K562 (cell line): ENCODE data around the gene MFF. TPM values are rescaled to one million over a fixed set of nuclear protein-coding genes. Genes with fewer than 3 reads are reported as not detected.

Experiments
- ATAC-seq: fragments of 200-7000 bp; cut with Tn5 transposase; 3 replicates; pipeline ENCODE4 v1.9.1; 2020; ENCODE audit warnings: moderate library complexity
- BruUV-seq: library from RNA; stranded (reverse); fragments of 400-500 nt; replicated peaks from 2 replicates; lab custom pipeline; 2021; lab: Mats Ljungman, UMichigan
- CTCF ChIA-PET: fragments of 300-600 bp; formaldehyde crosslinking; extraction: SDS; loops from one replicate; lab custom pipeline; 2021; ENCODE audit warnings: low intra/inter-chr PET ratio; lab: Yijun Ruan, JAX
- POLR2A ChIA-PET: fragments of 300-600, 350-650 bp; sonication (Branson Sonifier 250); formaldehyde crosslinking; extraction: SDS; loops from one replicate; lab custom pipeline; 2021; ENCODE audit warnings: antibody characterized with exemption, inconsistent platforms; lab: Yijun Ruan, JAX
- DNase-seq, 4 experiments: peaks; one replicate each; pipeline versions ENCODE4 v3.0.0 to v3.0.0-alpha.2; 2011 to 2018; ENCODE audit warnings: low spot score in 3 of 4, mixed read lengths in 3 of 4; ENCODE audit errors: extremely low read depth in 1 of 4
- FAIRE-seq: peaks from 2 replicates; lab custom pipeline; 2011; peaks lifted over from hg19 to GRCh38; lab: Jason Lieb, UNC
- H2AFZ ChIP-seq: 2 replicates; pipeline ENCODE4 v1.6.0; 2011; ENCODE audit warnings: low read depth, low read length, control low read depth, inconsistent platforms
- H3K27ac ChIP-seq: fragments of 200-600 bp; 3 replicates; pipeline ENCODE4 v1.8.0; 2011; ENCODE audit warnings: low read depth, mild to moderate bottlenecking, control low read depth, inconsistent platforms, low read length, moderate library complexity, mixed read lengths; ENCODE audit errors: extremely low read depth
- H3K27me3 ChIP-seq, 2 experiments: fragments of 300-600 bp in 1 of 2; 2 replicates in 1 of 2; 3 replicates in 1 of 2; pipeline versions ENCODE4 v1.6.0 to v1.8.0; 2011; ENCODE audit warnings: inconsistent platforms in 2 of 2, low read length in 2 of 2, mild to moderate bottlenecking in 1 of 2, mixed read lengths in 1 of 2, moderate library complexity in 1 of 2; ENCODE audit not compliant: control insufficient read depth in 2 of 2, insufficient read depth in 2 of 2
- H3K36me3 ChIP-seq: fragments of 300-600 bp; 3 replicates; pipeline ENCODE4 v1.8.0; 2011; ENCODE audit warnings: mild to moderate bottlenecking, low read length, inconsistent platforms; ENCODE audit not compliant: control insufficient read depth, insufficient read depth
- H3K4me1 ChIP-seq, 2 experiments: fragments of 200-600 bp in 1 of 2; replicated peaks in 1 of 2; 2 replicates in 1 of 2; 3 replicates in 1 of 2; pipeline versions ENCODE4 v1.5.1 to v1.8.0; 2011; ENCODE audit warnings: inconsistent platforms in 2 of 2, low read length in 2 of 2, mild to moderate bottlenecking in 1 of 2, mixed read lengths in 1 of 2, moderate library complexity in 1 of 2; ENCODE audit not compliant: control insufficient read depth in 2 of 2, insufficient read depth in 2 of 2
- H3K4me2 ChIP-seq: 2 replicates; pipeline ENCODE4 v1.6.1; 2011; ENCODE audit warnings: low read length, control low read depth, inconsistent platforms, mixed read lengths; ENCODE audit not compliant: insufficient read depth
- H3K4me3 ChIP-seq: fragments of 200-600 bp; sonication (generic), shearing (Covaris generic); 2 replicates; pipeline ENCODE4 v1.5.1; 2016; ENCODE audit warnings: control low read depth, inconsistent platforms
- H3K79me2 ChIP-seq: fragments of 200-600 bp; 3 replicates; pipeline ENCODE4 v1.8.0; 2011; ENCODE audit warnings: low read length, inconsistent platforms; ENCODE audit not compliant: control insufficient read depth, insufficient read depth
- H3K9ac ChIP-seq, 2 experiments: 2 replicates each; pipeline versions ENCODE4 v1.6.0 to v1.6.1; 2011; ENCODE audit warnings: low read depth in 2 of 2, low read length in 2 of 2, control low read depth in 1 of 2, inconsistent platforms in 1 of 2, mild to moderate bottlenecking in 1 of 2, mixed read lengths in 1 of 2; ENCODE audit not compliant: insufficient read depth in 1 of 2
- H3K9me1 ChIP-seq: one replicate; pipeline ENCODE4 v1.6.0; 2011; ENCODE audit warnings: inconsistent platforms, mild to moderate bottlenecking, low read length, moderate library complexity; ENCODE audit not compliant: control insufficient read depth, insufficient read depth
- H3K9me3 ChIP-seq: replicated peaks from 2 replicates; pipeline ENCODE4 v1.5.1; 2011; ENCODE audit warnings: low read depth, low read length, inconsistent platforms; ENCODE audit not compliant: control insufficient read depth, insufficient read depth
- H4K20me1 ChIP-seq: replicated peaks from 2 replicates; pipeline ENCODE4 v1.6.1; 2011; ENCODE audit warnings: low read length, inconsistent platforms, mixed read lengths; ENCODE audit not compliant: control insufficient read depth, insufficient read depth
- BCOR ChIP-seq: fragments of 450-650 bp; IDR thresholded peaks from 2 replicates; pipeline ENCODE4 v1.6.1; 2016
- BMI1 ChIP-seq: fragments of 150-350 bp; IDR thresholded peaks from 2 replicates; pipeline ENCODE4 v1.6.1; 2014; ENCODE audit warnings: low read length
- HNRNPUL1 ChIP-seq: fragments of 200-400 bp; formaldehyde crosslinking; IDR thresholded peaks from 2 replicates; pipeline ENCODE4 v1.6.1; 2017; ENCODE audit warnings: low read length
- POLR2B ChIP-seq: fragments of 450-650 bp; IDR thresholded peaks from 2 replicates; pipeline ENCODE4 v1.6.1; 2018; ENCODE audit warnings: low read depth; ENCODE audit not compliant: partially characterized antibody
- RCOR1 ChIP-seq, 2 experiments: IDR thresholded peaks; 2 replicates each; pipeline ENCODE4 v1.6.1; 2012; ENCODE audit warnings: low read depth in 2 of 2, low read length in 2 of 2, borderline replicate concordance in 1 of 2, improper control_type of control experiment in 1 of 2
- SMAD4 ChIP-seq: fragments of 250-450 bp; sonication (Bioruptor Pico); conservative IDR thresholded peaks from 2 replicates; pipeline ENCODE4 v1.8.0; 2021; ENCODE audit warnings: inconsistent platforms, mild to moderate bottlenecking, moderate library complexity
- TAF15 ChIP-seq: fragments of 200-400 bp; formaldehyde crosslinking; IDR thresholded peaks from 2 replicates; pipeline ENCODE4 v1.6.1; 2017; ENCODE audit warnings: mild to moderate bottlenecking, low read depth, low read length, moderate library complexity
- XRCC5 ChIP-seq: fragments of 200-400 bp; formaldehyde crosslinking; IDR thresholded peaks from 2 replicates; pipeline ENCODE4 v1.6.1; 2017; ENCODE audit warnings: low read depth, mild to moderate bottlenecking, low read length
- ZNF695 ChIP-seq: fragments of 450-650 bp; formaldehyde crosslinking; IDR thresholded peaks from 2 replicates; pipeline ENCODE4 v1.4.0; 2020; ENCODE audit warnings: mild to moderate bottlenecking, moderate library complexity
- WGBS: fragments of 100-300 bp; shearing (Covaris generic); methylation state at CpG from one replicate; pipeline ENCODE4 v1.1.6; 2016; ENCODE audit warnings: low coverage, mixed read lengths; ENCODE audit not compliant: insufficient coverage; ENCODE audit errors: missing lambda C conversion rate; 5-methylcytosine and 5-hydroxymethylcytosine counted together
- in situ Hi-C: fragments of 300-500 bp; cut with MboI; formaldehyde crosslinking; loops from 4 replicates; pipeline ENCODE4 v1.15.0; 2018; ENCODE audit warnings: inconsistent platforms, mixed read lengths
- intact Hi-C: fragments of 100-400 bp; cut with micrococcal nuclease; formaldehyde crosslinking; loops from 2 replicates; pipeline ENCODE4 v1.14.2; 2022
- polyA plus RNA-seq, 8 experiments: library from polyadenylated mRNA; depleted of rRNA in 4 of 8; stranded (reverse) in 5 of 8; unstranded in 3 of 8; fragments of >200 nt; fragmentation: Nextera tagmentation in 2 of 8; fragmentation: Illumina TruSeq in 1 of 8; extraction: Ambion mirVana in 2 of 8; extraction: Trizol in 1 of 8; gene quantifications; 2 replicates each; pipeline versions ENCODE4 v1.2.1 to v1.2.3, GENCODE V29; 2011 to 2014; ENCODE audit warnings: inconsistent platforms in 1 of 8, missing spikeins in 1 of 8
- total RNA-seq, 7 experiments: library from RNA; depleted of rRNA in 6 of 7; stranded (reverse); fragments of >200 nt in 6 of 7; fragmentation: Illumina TruSeq in 2 of 7; extraction: Trizol in 2 of 7; gene quantifications; 2 replicates each; pipeline versions ENCODE4 v1.2.1 to v1.2.3, GENCODE V29; 2011 to 2021; ENCODE audit warnings: low replicate concordance in 1 of 7
- TF ChIP-seq, protein P1 (sequence below): fragments of 250-450 bp; sonication (Bioruptor Pico); IDR thresholded peaks from 2 replicates; pipeline ENCODE4 v1.5.0; 2021
- TF ChIP-seq, protein P2 (sequence below): fragments of 450-650 bp; formaldehyde crosslinking; IDR thresholded peaks from 2 replicates; pipeline ENCODE4 v1.4.0; 2022; ENCODE audit warnings: missing genetic modification characterization

Gene MFF
- total and polyA plus RNA-seq, 9 of the 15 experiments (the other 6 are each of a cell fraction or from before 2014, with no cell fraction given) = 9.4 to 75.4 (median 55.7) TPM

- POLR2A ChIA-PET = no interaction called here
- in situ Hi-C loops (no loop called here), intact Hi-C loops (no loop called here)
- Histone ChIP-seq H3K27ac (no peak overlapping the region), H3K36me3 (peaks cover 49% of the 10 kb centered on the region), H3K4me3 (no peak overlapping the region), H3K79me2 (no peaks in the 10 kb centered on the region), H3K9me3 (no peaks in the 10 kb centered on the region), H2AFZ (no peak overlapping the region), H3K27me3 (no peaks in the 10 kb centered on the region), H3K4me1 (no peaks in the 10 kb centered on the region), H3K4me2 (no peak overlapping the region), H4K20me1 (no peaks in the 10 kb centered on the region), H3K9me1 (no peaks in the 10 kb centered on the region), H3K9ac (no peak overlapping the region)
- no TSS peak for BruUV-seq
- CTCF ChIA-PET = no interaction called here
- 83% methylated on average over 2 of the region's 2 CpGs for WGBS
- no peak for FAIRE-seq
- DNase-seq = no peak
- TF ChIP-seq SMAD4 = no peak
- TF ChIP-seq, protein P1, sequence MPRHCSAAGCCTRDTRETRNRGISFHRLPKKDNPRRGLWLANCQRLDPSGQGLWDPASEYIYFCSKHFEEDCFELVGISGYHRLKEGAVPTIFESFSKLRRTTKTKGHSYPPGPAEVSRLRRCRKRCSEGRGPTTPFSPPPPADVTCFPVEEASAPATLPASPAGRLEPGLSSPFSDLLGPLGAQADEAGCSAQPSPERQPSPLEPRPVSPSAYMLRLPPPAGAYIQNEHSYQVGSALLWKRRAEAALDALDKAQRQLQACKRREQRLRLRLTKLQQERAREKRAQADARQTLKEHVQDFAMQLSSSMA (CRISPR knock-in tag) = no peak
- TF ChIP-seq POLR2B = no peak
- TF ChIP-seq HNRNPUL1 = no peak
- no peak for TF ChIP-seq TAF15
- TF ChIP-seq ZNF695 (CRISPR knock-in tag) = no peak
- TF ChIP-seq BCOR = no peak
- TF ChIP-seq, protein P2, sequence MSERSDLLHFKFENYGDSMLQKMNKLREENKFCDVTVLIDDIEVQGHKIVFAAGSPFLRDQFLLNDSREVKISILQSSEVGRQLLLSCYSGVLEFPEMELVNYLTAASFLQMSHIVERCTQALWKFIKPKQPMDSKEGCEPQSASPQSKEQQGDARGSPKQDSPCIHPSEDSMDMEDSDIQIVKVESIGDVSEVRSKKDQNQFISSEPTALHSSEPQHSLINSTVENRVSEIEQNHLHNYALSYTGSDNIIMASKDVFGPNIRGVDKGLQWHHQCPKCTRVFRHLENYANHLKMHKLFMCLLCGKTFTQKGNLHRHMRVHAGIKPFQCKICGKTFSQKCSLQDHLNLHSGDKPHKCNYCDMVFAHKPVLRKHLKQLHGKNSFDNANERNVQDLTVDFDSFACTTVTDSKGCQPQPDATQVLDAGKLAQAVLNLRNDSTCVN (CRISPR knock-in tag) = no peak
- no peak for TF ChIP-seq BMI1
- TF ChIP-seq RCOR1 (IDR thresholded peaks at IDR 0.05; ENCODE audit: borderline replicate concordance in 1 of 2, low read depth in 2 of 2, low read length in 2 of 2) = no peak
- no peak for TF ChIP-seq XRCC5
- TF ChIP-seq, all 486 proteins: peak for 0
- no peak for ATAC-seq
Measured at GRCh38 chr2:227337442-227337841, 12.4 kb downstream of the MFF start.
